ENCODE data around the gene ADAMTS17.

The ADAMTS17 gene

DNA sequence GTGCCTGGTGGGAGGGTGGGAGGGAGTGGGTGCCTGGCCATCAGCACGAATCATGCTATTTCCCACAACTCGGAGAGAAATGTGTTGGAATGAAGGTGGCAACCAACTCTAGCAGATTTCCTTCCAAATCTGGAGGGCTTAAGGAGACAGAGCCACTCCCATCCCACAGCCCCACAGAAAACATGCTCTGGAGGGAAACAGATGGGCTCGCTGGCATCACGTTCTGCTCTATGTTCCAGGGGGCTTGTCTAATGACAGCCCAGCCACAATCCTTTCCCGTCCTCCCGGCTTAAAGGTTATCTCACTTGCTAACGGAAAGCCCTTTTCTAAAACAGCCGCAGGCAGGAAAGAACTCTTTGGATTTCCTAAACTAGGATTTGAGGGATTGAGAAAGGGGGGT lies 65.3 kb downstream of the ADAMTS17 start:
- DNase-seq (ENCODE audit: low spot score), result no peak

DNA sequence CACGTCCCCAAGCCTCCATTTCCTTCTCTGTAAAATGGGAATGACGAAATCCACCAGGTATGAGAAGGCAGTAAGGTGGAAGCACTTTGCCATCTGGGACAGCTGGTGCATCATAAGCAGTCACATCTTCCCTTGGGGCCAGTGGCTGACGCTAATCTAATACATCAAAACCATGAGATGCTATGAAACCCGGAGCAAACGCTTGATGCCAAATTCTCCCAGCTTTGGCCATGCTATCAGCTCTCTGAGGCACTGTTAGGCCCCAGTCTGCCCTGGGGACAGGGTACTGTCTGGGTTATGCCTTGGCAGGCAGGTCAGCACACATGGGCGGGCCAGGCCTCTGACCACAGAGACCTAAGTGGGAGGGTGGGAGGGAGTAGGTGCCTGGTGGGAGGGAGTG lies 66.1 kb downstream of the ADAMTS17 start:
- DNase-seq (ENCODE audit: low spot score), result no peak

DNA sequence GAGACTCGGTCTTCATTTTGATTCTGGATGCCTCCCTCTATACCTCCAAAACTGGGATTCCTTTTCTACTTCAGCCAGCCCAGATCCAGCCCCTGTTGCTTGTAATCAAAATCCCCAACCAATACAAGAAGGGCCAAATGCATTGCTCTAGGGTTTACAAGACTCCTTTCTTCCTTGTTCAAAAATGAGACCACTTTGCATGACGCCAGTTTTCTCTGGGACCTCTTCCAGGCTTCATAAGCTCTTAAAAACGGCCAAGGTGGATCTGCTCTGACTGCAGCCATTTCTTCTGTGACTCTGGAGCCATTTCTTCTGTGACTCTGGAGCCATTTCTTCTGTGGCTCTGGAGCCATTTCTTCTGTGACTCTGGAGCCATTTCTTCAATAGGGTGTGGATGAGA lies 71.9 kb downstream of the ADAMTS17 start:
- no peak for DNase-seq (ENCODE audit: low spot score)

GRCh38 chr15:100266166-100266565 lies 75.6 kb downstream of the ADAMTS17 start:
- DNase-seq (ENCODE audit: low spot score), result no peak

DNA sequence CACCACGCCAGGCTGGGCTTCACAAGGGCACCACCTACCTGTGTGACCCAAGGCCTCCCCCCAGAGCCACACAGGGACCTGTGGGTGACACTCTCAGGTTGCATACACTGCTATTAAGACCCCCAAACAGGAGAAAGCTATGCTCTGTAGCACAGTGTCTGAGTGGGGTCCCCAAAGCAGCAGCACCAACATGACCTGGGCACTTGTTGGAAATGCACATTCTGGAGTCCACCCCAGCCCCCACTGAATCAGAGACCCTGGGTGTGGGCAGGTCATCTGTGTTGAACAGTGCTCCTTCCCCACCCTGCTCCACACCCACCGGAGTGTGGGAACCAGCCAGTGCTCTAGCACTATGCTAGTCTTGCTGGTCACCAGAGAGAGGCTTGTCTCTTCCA lies 76.1 kb downstream of the ADAMTS17 start:
- DNase-seq (ENCODE audit: low spot score), result no peak

DNA sequence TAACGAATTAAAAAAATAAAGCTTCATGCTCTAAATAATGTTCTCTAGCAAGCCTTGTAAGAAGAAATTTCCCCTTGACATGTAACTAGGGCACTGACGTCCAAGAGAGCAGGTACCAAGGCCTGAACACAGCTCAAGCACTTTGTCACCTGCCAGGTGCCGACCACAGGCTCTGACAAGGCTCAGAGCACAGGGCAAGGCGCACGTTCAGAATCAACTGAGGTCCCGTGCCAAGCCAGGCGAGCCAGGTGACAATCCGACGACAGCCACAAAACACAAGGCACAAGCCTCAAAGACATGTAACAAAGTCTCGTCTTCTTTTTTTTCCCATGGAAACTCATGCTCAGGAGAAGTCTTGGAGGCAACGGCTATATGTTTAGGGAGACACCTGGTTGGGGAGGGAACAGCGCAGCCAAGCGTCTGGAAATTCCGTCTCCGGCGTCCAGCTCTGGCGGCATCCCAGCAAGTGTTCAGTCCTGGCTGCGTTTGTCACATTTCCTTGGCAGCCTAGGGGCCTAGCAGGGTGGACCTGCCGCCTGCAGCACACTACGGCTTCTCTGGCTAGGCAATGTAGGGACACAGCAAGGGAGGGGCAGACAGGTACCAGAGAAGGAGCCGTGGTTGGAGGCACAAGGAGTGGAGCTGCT lies 76.7 kb downstream of the ADAMTS17 start:
- no peak for DNase-seq (ENCODE audit: low spot score)

DNA sequence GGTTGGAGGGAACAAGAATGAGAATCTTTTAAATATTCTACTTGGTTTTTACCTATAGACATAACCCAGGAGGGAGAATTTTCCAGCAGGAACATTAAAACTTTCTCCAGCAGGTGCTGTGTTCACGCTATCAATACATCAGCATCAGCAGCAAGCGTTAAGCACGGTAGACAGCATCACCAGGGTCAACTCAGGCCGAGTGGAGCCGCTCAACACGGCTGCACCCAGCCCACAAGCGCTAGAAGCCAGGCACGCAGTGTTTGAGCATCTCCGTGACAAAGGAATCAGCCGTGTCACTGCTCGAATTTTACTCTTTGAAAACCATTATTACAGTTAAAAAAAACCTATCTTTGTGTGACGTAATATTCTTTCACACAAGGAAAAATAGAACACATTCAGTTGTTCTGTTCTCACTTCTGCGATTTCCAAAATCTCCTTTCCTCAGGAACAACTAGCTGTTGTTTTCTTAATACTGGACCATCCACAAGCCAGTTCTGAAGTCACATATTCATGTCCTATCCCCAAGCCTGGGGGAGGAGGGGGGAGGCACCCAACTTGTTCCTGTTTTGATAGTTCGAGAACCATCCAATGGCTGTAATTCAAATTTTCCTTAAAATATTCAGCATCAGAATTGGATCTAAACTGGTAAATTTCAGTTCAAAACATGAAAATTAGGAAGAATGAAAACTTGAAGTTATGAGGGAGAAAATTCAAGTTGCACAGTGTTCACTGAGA lies 77.9 kb downstream of the ADAMTS17 start:
- DNase-seq (ENCODE audit: low spot score), result no peak

DNA sequence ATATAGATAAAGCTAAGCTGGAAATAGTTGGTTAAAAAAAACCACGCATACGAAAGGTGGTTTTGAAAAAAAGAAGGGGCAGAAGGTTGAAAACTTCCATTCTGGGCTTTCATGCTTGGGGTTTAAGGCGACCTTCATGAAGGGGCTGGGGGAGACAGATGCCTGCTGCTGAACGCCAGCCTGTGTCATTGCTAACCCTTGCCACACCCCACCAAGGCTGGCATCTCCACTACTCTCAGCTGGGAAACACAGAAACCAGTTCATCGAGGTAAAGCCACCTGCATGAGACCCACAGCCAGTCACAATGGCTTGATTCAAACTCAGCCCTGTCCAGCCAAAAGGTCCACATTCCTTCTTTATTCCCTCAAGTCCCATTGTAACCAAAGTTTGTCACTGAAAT lies 78.7 kb downstream of the ADAMTS17 start:
- no peak for DNase-seq (ENCODE audit: low spot score)

DNA sequence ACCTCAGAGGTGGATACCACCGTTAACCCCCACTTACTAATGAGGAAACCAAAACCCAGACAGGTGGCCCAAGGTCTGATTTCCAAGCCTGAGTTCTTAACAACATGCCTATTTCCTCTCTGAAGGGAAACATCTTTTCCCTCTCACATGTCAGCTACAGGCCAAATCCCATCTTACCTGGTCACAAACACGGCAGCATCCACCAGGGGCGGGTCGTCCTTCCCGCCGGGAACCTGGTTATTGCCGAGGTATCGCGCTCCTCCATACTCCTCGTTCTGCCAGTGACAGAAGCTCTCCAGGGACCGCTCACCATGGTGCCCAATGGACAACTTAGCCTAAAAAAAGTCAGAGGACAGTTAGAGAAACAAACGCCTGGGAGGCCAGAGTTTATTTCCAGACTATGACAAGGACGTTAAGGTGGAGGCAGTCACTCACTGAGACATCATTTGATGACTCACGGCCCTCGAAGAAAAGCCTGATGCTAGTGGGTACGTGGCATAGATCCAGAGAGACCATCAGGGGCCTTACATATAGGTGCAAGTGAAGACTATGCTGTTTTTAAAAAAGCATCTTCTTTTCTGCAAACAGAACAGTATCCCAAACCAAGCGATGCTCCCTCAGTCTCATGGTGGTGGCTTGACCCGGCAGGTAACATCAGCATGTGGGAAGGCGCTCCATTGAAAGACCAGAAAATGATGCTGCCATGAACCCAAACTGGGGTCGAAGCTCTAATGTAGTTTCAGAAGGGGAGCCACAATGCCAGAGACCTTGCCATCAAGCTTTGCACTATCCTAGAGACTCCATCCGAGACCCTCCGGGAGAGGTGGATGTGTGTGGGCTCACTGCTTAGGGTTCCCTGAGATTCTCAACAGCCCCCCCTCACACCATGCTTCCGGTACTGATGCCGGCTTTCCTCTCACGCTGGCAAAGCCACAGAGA lies 80.2 kb downstream of the ADAMTS17 start:
- DNase-seq (ENCODE audit: low spot score), result no peak

GRCh38 chr15:100259266-100259665 lies 82.5 kb downstream of the ADAMTS17 start:
- no peak for DNase-seq (ENCODE audit: low spot score)

GRCh38 chr15:100256970-100257650 lies 84.7 kb downstream of the ADAMTS17 start:
- no peak for DNase-seq (ENCODE audit: low spot score)

DNA sequence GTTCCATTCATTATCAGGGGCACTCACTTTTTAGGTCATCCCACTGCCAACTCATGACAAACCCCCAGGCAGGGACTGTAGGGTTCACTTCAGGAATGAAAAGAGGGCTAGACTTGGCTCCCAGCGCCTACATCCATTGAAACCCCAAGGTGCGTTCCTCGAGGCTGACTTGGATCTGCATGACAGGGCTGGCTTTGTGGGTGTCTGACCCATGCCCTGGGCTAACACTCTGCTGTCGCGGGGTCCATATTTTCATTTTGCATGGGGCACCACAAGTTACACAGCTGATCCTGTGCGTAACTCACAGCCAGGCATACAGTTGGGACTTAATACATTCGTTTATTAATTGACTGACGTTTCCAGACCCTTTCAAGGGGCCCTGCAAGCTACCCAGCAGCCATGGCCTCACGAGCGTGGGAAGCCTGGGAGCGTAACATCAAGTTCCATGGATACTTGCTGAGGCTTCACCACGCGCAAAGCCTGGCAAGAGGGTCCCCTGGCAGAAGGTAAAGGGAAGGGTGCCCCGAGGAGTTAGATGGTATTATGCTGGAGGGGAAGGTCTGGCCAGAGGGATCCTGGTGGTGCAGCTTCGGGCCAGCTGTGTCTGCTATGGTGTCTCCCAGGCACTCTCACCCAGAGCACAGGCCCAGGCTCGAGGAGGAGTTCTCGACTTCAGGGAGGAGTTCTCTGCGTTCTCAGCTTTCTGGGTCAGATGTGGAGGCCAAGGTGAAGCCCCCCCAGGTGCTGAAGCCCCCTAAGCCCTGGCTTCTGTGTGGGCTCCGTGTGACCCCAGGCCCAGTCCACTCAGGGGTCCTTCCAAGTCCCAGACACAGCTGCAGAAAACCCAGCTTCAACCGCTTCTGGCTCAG lies 85.4 kb downstream of the ADAMTS17 start:
- no peak for DNase-seq (ENCODE audit: low spot score)

- no peak for DNase-seq (ENCODE audit: low spot score)
These were observed 86.1 kb downstream of the ADAMTS17 start for GRCh38 chr15:100255644-100256043.

DNA sequence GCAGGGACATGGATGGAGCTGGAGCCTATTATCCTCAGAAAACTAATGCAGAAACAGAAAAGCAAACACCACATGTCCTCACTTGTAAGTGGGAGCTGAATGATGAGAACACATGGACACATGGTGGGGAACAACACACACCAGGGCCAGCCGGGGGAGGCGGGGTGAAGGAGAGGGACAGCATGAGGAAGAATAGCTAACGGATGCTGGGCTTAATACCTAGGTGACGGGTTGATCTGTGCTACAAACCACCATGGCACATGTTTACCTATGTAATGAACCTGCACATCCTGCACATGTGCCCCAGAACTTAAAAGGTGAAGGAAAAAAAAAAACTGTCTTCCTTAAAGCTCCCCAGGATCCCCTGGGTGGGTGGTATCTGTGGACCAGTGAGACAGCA lies 87.1 kb downstream of the ADAMTS17 start:
- DNase-seq (ENCODE audit: low spot score), result no peak

GRCh38 chr15:100254285-100254684 lies 87.5 kb downstream of the ADAMTS17 start:
- no peak for DNase-seq (ENCODE audit: low spot score)

DNA sequence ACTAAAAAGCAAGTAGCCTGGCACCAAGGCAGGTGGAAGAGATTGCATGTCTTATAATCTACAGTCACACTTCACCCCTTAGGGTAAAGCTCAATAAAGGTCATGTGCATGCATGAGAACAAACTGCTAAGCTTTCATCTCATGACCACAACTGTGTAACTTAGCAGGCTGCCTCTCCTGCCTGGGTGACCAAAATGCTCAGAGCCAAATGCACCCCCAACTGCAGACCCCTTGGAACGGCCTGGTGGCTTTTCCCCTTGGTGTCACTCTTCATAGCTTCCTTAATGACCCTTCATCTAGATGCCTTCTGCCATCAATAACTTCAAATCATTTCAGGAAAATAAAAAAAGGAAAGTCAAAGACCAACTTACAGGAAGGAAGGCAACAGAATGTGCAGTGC lies 88.1 kb downstream of the ADAMTS17 start:
- DNase-seq (ENCODE audit: low spot score), result no peak

DNA sequence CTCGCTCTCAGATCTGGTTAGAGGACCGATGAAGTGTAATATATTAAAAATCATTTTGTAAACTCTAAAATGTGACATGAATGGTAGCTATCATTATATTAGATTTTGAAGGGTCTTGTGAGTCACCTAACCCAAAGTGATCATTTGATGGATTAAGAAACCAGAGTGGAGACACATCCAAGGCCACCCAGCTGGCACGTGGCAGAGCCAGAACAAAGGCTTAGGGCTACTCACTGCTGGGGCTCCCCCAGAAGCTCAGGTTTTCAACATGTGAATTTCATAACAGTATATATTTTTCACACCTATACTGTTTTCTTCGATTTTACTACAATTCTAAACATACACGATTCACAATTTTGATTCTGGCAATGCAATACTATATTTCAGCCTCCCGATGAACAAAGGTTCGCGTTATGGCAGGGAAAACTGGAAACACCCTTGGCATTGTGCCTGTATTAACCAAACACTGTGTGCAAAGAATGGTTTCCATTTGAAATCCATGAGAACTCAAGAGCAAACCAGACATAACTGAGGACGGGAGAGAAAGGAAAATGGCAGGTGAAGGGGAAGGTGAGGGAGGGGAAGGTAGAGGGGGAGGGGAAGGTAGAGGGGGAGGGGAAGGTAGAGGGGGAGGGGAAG lies 88.9 kb downstream of the ADAMTS17 start:
- no peak for DNase-seq (ENCODE audit: low spot score)

GRCh38 chr15:100252359-100252758 lies 89.4 kb downstream of the ADAMTS17 start:
- DNase-seq (ENCODE audit: low spot score), result no peak

DNA sequence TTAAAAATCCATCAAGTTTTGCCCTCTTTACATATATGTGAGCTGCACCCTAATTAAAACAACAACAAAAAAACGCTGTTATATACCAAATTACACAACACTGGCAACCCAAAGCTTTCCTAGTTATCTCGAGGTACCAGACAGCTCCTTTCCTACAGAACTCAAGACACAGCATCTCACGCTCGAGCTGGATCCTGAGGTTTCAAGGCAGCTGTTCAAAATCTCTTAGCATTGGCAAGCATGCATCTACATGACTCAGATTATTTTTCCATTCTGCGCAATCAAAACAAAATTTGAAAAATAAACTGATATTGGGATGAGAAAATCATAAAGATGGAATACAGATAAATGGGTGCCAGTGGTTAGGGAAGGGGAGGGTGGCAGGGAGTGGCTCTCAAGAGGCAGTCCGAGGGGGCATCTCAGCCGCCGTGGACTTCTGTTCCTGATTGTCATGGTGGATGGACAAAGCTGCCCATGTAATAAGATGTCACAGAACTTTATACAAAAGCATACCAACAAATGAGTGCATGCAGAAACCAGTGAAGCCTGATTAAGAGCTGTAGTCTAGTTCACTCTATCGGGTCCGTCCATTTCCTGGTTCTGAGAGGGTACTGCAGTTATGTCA lies 91.5 kb downstream of the ADAMTS17 start:
- DNase-seq (ENCODE audit: low spot score), result no peak

GRCh38 chr15:100249096-100249815 lies 92.5 kb downstream of the ADAMTS17 start:
- DNase-seq (ENCODE audit: low spot score), result no peak

Data from hepatic stellate cell (primary cell).